ENCODE data around the gene RASL11B. TPM values are rescaled to one million over a fixed set of nuclear protein-coding genes. Genes with fewer than 3 reads are reported as not detected.

The RASL11B gene
- total RNA-seq, 4 donors from 2014 or later, result 0.62 to 8.8 (median 2.6) TPM

GRCh38 chr4:52861171-52861823, 820 bp upstream of the RASL11B start:
- Histone ChIP-seq H3K36me3 (no peaks in the 10 kb centered on the region), H3K27me3 (peaks cover 13% of the 10 kb centered on the region), H3K9me3 (peaks cover 0 to 10% (median 0%) of the 10 kb centered on the region in 3 donors), H3K4me1 (peaks cover 0 to 32% (median 0%) of the 10 kb centered on the region in 3 donors), H3K4me3 (peak overlapping the region; percentile 41 to 67), H3K27ac (peak overlapping the region in 2 of 4 donors; percentile 69 to 75)
- ATAC-seq, result no peak
- TF ChIP-seq CTCF (IDR thresholded peaks at IDR 0.05) (no peak), EP300 (IDR thresholded peaks at IDR 0.05) (no peak), POLR2A (IDR thresholded peaks at IDR 0.05) (no peak), POLR2AphosphoS5 (IDR thresholded peaks at IDR 0.05) (no peak)
- WGBS, 2 donors (ENCODE audit: low coverage in 1 of 2), result 12 to 18% methylated on average over 17 of the region's 26 CpGs

GRCh38 chr4:52862639-52863161, 583 bp downstream of the RASL11B start:
- Histone ChIP-seq H3K36me3 (no peaks in the 10 kb centered on the region), H3K9me3 (peaks cover 0 to 10% (median 0%) of the 10 kb centered on the region in 3 donors), H3K27me3 (peaks cover 13% of the 10 kb centered on the region), H3K27ac (peak overlapping the region in 2 of 4 donors; percentile 69 to 75), H3K4me1 (peaks cover 0 to 32% (median 0%) of the 10 kb centered on the region in 3 donors), H3K4me3 (peak overlapping the region; percentile 41 to 67)
- TF ChIP-seq POLR2AphosphoS5 (IDR thresholded peaks at IDR 0.05), result no peak
- TF ChIP-seq POLR2A (IDR thresholded peaks at IDR 0.05), result no peak
- TF ChIP-seq EP300 (IDR thresholded peaks at IDR 0.05), result no peak
- TF ChIP-seq CTCF (IDR thresholded peaks at IDR 0.05), result no peak
- no CpG with 5 or more reads among the region's 23 CpGs for WGBS, 2 donors (ENCODE audit: low coverage in 1 of 2)
- ATAC-seq, result no peak

GRCh38 chr4:52863324-52863723, 1.2 kb downstream of the RASL11B start:
- Histone ChIP-seq H3K27ac (no peak overlapping the region), H3K4me3 (peak overlapping the region in 1 of 2 donors; percentile 67), H3K4me1 (peaks cover 0 to 36% (median 0%) of the 10 kb centered on the region in 3 donors), H3K27me3 (peaks cover 13% of the 10 kb centered on the region), H3K9me3 (peaks cover 0 to 3% (median 0%) of the 10 kb centered on the region in 3 donors), H3K36me3 (no peaks in the 10 kb centered on the region)
- no peak for ATAC-seq
- TF ChIP-seq POLR2A (IDR thresholded peaks at IDR 0.05) (no peak), CTCF (IDR thresholded peaks at IDR 0.05) (no peak), POLR2AphosphoS5 (IDR thresholded peaks at IDR 0.05) (no peak), EP300 (IDR thresholded peaks at IDR 0.05) (no peak)
- 57 to 69% methylated on average over 5 to 6 of the region's 6 CpGs for WGBS, 2 donors (ENCODE audit: low coverage in 1 of 2)

- peaks cover 0 to 51% (median 2%) of the 10 kb centered on the region in 3 donors for H3K4me1 ChIP-seq
- peaks cover 13% of the 10 kb centered on the region for H3K27me3 ChIP-seq
- no peak for ATAC-seq
- 22 to 34% methylated on average over 5 of the region's 5 CpGs for WGBS, 2 donors (ENCODE audit: low coverage in 1 of 2)
- H3K4me3 ChIP-seq, result no peak overlapping the region
- no peak for TF ChIP-seq POLR2AphosphoS5 (IDR thresholded peaks at IDR 0.05)
- no peak for TF ChIP-seq POLR2A (IDR thresholded peaks at IDR 0.05)
- no peak for TF ChIP-seq CTCF (IDR thresholded peaks at IDR 0.05)
- no peak overlapping the region for H3K27ac ChIP-seq
- H3K36me3 ChIP-seq, result no peaks in the 10 kb centered on the region
- no peaks in the 10 kb centered on the region for H3K9me3 ChIP-seq
Measured at GRCh38 chr4:52864793-52865192, 2.7 kb downstream of the RASL11B start.

GRCh38 chr4:52865300-52865699, 3.2 kb downstream of the RASL11B start:
- TF ChIP-seq CTCF (IDR thresholded peaks at IDR 0.05) (no peak), POLR2AphosphoS5 (IDR thresholded peaks at IDR 0.05) (no peak), EP300 (IDR thresholded peaks at IDR 0.05) (no peak), POLR2A (IDR thresholded peaks at IDR 0.05) (no peak)
- WGBS, 2 donors (ENCODE audit: low coverage in 1 of 2), result 39 to 92% methylated on average over 4 to 5 of the region's 9 CpGs
- no peak overlapping the region for H3K27ac ChIP-seq
- H3K36me3 ChIP-seq, result no peaks in the 10 kb centered on the region
- ATAC-seq, result no peak
- H3K9me3 ChIP-seq, result no peaks in the 10 kb centered on the region
- H3K4me1 ChIP-seq, result peaks cover 0 to 56% (median 2%) of the 10 kb centered on the region in 3 donors
- peaks cover 13% of the 10 kb centered on the region for H3K27me3 ChIP-seq
- no peak overlapping the region for H3K4me3 ChIP-seq

All from gastroesophageal sphincter (tissue), 4 donors.